Measurements from ENCODE around the gene WDR38.

DNA sequence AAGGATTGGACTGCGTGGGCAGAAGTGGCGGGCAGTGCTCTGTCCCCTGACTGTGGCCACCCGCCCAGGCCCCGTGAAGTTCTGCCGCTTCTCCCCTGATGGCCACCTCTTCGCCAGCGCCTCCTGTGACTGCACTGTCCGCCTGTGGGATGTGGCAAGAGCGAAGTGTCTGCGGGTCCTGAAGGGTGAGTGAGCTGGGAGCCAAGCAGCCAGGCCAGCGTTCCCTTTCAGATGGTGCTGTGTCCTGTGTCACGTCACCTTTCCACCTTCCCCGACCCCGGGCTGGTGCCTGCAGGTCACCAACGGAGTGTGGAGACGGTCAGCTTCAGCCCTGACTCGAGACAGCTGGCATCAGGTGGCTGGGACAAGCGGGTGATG is 2.3 kb downstream of the WDR38 start:
- TF ChIP-seq, protein P1, sequence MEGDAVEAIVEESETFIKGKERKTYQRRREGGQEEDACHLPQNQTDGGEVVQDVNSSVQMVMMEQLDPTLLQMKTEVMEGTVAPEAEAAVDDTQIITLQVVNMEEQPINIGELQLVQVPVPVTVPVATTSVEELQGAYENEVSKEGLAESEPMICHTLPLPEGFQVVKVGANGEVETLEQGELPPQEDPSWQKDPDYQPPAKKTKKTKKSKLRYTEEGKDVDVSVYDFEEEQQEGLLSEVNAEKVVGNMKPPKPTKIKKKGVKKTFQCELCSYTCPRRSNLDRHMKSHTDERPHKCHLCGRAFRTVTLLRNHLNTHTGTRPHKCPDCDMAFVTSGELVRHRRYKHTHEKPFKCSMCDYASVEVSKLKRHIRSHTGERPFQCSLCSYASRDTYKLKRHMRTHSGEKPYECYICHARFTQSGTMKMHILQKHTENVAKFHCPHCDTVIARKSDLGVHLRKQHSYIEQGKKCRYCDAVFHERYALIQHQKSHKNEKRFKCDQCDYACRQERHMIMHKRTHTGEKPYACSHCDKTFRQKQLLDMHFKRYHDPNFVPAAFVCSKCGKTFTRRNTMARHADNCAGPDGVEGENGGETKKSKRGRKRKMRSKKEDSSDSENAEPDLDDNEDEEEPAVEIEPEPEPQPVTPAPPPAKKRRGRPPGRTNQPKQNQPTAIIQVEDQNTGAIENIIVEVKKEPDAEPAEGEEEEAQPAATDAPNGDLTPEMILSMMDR (IDR thresholded peaks at IDR 0.05; ENCODE audit: insufficient read depth, low read depth, low read length): no peak
- no peak for TF ChIP-seq EZH2 (IDR thresholded peaks at IDR 0.05; ENCODE audit: insufficient read depth, low read length)
